Measurements from ENCODE around the gene SKOR1.

The SKOR1 gene

GRCh38 chr15:67853454-67853853, 28.1 kb downstream of the SKOR1 start:
- no peak for DNase-seq (ENCODE audit: low spot score)

DNA sequence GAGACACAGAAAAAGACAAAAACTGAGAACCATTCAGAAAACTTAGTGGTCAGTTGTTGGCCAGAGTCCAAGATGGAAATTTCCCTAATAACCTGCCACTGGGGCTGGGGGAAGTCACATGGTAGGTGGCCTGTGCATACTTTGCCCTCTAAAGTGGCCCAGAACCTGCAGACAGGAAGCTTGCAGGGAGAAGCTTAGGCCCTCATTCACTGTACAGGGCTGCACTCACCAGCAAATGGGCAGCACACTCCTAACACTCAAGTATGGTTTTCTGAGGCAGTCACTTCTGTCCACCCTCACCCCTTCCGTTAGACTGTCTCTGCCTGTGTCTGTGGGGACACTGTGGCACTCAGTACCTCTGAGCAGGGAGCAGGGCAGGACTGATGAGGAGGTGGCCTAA, 29.0 kb downstream of the SKOR1 start:
- DNase-seq (ENCODE audit: low spot score) = no peak

DNA sequence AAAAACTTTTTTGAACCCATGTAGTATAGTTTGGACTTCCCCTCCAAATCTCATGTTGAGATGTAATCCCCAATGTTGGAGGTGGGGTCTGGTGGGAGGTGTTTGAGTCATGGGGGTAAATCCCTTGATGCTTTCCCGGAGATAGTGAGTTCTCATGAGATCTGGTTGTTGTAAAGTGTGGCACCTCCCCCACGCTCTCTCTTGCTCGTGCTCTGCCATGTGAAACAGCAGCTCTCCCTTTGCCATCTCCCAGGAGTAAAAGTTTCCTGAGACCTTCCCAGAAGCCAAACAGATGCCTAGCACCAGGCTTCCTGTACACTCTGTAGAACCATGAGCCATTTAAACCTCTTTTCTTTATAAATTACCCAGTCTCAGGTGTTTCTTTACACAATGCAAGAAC, 30.5 kb downstream of the SKOR1 start:
- no peak for DNase-seq (ENCODE audit: low spot score)

- DNase-seq (ENCODE audit: low spot score) = no peak
Measured at GRCh38 chr15:67857220-67857619, 31.9 kb downstream of the SKOR1 start.

DNA sequence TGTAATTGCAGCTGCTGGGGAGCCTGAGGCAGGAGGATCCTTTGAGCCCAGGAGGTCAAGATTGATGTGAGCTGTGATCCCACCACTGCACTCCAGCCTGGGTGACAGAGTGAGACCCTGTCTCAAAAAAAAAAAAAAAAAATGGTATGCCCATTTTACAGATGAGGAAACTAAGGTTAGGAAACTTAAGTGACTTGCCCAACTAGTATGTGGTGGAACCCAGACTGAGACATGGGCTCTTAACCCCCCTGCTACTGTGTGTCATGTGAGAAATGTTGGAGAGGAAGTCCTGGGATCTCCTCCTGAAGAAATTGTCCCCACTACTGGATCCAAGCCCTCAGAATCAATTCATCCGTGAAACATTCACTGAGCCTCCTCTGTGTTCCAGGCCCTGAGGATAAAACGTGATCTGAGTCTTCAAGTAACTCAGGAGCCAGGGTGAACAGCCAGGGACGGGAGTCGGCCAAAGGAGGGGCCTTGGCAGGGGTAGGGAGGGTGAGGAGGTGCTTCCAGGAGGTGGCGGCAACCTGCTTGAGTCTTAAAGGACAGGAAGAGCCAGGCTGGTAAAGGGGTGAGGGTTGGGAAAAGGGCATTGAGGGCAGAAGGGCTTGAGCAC, 34.1 kb downstream of the SKOR1 start:
- DNase-seq (ENCODE audit: low spot score) = no peak

DNA sequence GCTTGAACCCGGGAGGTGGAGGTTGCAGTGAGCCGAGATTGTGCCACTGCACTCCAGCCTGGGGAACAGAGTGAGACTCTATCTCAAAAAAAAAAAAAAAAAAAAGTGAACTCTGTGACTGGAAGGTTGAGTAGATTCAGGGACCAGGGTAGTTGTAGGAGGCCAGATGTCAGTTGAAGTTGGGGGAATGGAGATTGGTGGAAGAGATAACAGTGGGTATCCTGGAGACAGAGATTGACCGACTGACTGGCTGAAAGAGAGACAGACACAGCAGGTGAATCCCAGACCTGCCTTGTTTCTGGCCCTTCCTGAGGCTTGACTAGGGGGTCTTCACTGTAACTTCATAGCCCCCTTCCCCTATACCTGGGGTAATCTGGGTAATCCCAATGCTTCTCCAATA, 36.7 kb downstream of the SKOR1 start:
- DNase-seq (ENCODE audit: low spot score) = no peak

- DNase-seq (ENCODE audit: low spot score) = no peak
Measured at GRCh38 chr15:67862750-67863441, 37.6 kb downstream of the SKOR1 start.

- peak; percentile 85 for DNase-seq (ENCODE audit: low spot score)
Measured at GRCh38 chr15:67863442-67863987, 38.2 kb downstream of the SKOR1 start.

DNA sequence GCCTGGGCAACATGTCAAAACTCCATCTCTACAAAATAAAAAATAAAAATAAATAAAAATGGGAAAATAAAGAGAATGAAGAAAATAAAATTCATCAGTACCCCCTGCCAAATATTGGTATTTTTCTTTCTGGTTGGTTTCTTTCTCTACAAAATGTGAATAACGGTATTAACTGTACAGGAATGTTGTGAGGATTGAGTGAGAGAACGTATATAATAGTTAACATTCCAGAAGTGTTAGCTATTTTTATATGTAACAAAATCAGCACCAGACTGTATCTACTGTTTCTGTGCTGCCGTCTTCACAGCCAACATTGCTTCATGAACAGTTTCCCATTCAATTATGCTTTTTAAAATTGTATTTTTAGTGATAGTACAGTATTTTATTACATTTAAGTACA, 40.0 kb downstream of the SKOR1 start:
- no peak for DNase-seq (ENCODE audit: low spot score)

- no peak for DNase-seq (ENCODE audit: low spot score)
Measured at GRCh38 chr15:67865766-67866165, 40.5 kb downstream of the SKOR1 start.

DNA sequence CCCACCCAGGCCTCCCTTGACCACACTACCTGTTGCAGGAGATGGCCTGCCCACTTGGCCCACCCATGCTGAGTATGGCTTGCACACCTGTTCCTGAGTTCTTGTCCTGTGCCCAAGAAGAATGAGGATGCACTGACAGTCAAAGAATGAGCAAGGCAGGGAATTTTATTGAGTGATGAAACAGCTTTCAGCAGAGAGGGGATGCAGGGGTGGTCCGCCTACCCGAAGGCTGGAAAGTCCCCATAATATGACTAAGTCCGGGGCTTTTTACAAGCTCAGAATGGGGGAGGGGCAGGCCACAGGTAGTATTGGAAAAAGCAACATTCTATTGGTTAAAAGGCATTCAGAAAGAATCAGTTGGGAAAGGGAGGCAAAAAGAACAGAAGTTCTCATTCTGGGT, 44.4 kb downstream of the SKOR1 start:
- DNase-seq (ENCODE audit: low spot score) = no peak

DNA sequence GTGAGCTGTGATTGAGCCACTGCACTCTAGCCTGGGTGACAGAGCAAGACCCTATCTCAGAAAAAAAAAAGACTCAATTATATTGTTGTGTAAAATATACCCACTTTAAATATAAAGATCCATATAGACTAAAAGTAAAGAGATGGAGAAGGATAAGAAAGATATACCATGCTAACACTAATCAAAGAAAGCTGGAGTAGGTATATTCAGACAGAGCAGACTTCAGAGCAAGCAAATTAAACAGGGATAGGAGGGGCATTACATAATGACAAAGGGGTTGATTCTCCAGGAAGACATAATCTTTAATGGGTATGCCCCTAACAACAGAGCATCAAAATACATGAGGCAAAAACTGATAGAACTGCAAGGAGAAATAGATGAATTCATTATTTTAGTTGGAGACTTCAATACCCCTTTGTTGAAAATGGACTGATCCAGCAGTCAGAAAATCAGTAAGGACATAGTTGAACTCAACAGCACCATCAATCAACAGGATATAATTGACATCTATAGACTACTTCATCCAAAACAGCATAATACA, 45.6 kb downstream of the SKOR1 start:
- no peak for DNase-seq (ENCODE audit: low spot score)

GRCh38 chr15:67873777-67874176, 48.5 kb downstream of the SKOR1 start:
- DNase-seq (ENCODE audit: low spot score) = no peak

DNA sequence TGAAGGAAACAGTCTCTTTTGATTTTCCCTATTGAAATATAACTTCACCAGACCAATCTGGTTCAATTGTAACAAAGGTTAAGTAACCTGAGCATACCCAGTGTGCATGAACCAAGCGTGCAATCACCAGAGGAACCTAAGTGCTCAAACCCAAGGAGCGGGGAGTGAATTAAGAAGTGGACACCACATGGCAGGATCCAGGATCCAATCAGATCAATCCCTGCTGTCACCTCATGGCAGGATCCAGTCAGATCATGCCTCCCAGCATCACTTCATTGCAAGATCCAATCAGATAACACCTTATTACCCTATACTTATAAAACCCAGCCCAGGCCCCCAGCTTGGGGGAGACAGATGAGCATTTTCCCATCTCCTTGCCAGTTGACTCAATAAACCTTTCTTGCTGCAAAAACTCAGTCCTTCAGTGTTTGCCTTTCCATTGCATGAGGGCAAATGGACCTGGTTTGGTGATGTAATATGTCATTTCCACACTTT, 53.5 kb downstream of the SKOR1 start:
- DNase-seq (ENCODE audit: low spot score) = no peak

DNA sequence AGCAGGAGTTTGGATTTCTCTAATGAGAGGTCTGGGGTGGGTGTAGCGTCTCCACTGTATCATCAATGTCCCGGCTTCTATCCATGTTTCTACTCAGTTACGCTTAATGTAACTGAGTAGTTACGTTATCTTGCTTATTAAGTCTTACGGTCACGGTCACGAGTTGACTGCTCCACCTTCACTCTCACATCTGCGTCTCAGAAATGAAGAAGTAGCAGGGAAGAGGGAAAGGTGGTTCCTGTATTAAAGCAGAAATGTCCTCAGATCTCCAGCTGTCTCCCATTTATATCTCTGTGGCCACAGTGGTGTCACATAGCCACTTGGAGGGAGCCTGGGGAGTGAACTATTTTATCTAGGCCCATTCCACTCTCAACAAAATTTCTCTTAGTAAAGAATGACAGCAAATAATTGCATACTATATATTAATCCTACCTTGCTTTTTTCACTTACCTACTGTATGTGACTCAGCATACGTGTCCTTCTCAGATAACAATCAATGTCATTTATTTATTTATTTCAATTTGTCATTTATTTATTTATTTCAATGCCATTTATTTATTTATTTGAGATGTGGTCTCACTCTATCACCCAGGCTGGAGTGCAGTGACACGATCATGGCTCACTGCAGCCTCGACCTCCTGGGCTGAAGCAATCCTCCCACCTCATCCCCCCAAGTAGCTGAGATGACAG, 54.3 kb downstream of the SKOR1 start:
- no peak for DNase-seq (ENCODE audit: low spot score)

DNA sequence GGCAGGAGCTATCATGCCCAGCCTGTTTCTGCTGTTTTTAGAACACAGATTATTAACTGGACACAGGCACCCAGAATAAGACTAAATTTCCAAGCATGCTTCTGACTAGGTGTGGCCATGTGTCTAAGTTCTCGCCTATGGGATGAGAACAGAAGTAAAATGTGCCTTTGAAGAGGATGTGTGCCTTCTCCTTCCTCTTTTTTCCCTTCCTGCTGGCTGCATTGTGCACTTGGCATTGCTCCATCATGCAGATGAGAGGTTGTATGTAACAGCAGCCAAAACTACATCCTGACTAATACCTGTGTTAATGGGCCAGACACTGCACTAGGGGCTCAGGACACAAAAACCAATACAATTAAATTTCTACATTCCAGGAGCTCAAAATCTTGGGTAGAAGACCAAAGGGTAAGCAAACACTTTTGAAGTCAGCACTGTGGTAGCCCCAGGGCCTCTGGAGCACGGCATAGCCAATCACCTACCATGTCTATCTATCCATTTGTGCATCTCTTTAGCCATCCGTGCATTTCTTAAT, 55.4 kb downstream of the SKOR1 start:
- DNase-seq (ENCODE audit: low spot score) = no peak

DNA sequence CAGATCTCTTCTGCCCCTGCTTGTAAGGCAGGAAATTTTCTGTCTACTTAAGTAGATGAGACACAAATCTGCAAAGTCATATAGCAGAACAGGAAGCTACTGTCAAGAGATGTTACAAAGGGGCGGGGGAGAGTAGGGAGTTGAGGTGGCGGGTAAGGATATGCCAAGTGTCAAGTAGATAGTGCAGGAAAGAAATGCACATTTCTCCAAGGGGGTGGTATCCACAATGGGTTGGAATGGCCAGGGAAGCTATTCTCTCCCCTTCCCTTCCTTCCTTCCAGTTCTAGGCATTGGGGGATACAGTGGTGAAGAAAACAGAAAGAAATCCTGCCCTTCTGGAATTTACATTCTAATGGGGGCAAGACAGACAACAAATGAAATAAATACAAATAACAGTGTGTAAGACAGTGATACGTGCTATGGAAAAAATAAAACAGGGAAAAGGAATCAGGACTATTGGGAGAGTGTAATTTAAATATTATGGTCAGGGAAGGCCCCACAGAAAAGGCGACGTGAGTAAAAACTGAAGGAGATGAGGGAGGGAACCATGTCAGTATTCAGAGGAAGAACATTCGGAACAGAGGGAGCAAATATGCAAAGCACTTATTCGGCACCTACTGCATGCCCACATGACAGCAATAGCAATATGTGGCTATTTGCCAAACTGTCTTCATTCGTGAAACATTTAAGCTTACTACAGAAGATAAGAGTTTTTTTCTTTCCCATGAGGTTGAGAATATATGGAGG, 57.4 kb downstream of the SKOR1 start:
- no peak for DNase-seq (ENCODE audit: low spot score)

- DNase-seq (ENCODE audit: low spot score) = no peak
Measured at GRCh38 chr15:67883234-67883773, 58.0 kb downstream of the SKOR1 start.

GRCh38 chr15:67884009-67884408, 58.7 kb downstream of the SKOR1 start:
- no peak for DNase-seq (ENCODE audit: low spot score)
